ENCODE measurements around the gene CHD9. TPM values are rescaled to one million over a fixed set of nuclear protein-coding genes. Genes with fewer than 3 reads are reported as not detected.
A peak's percentile ranks its signal among the peaks of the same experiment; 100 is the strongest.

CHD9 gene
- total RNA-seq, 6 experiments from 2014 or later = 19.8 to 44.3 (median 30.2) TPM

GRCh38 chr16:53090286-53090590 is 35.4 kb downstream of the CHD9 start:
- no peaks in the 10 kb centered on the region for H3K27me3 ChIP-seq
- 19% methylated on average over 5 of the region's 5 CpGs for WGBS (ENCODE audit: insufficient coverage, low coverage, low lambda C conversion rate, missing lambda C conversion rate)
- ATAC-seq (no peak), DNase-seq (no peak)
- intact Hi-C loops (cut with DNase I) = no loop called here
- no peaks in the 10 kb centered on the region for H3K9me3 ChIP-seq
- no peaks in the 10 kb centered on the region for H3K36me3 ChIP-seq
- H3K4me1 ChIP-seq = peaks cover 0 to 72% (median 30%) of the 10 kb centered on the region in 4 donors
- H3K27ac ChIP-seq = peak overlapping the region; percentile 55 to 77 (median 65)
- H3K4me3 ChIP-seq = peak overlapping the region in 2 of 3 donors; percentile 3 to 39
- TF ChIP-seq POLR2A (IDR thresholded peaks at IDR 0.05) (no peak), CTCF (IDR thresholded peaks at IDR 0.05) (no peak)

- peak; percentile 83 to 96 (median 90) for DNase-seq
- H3K4me3 ChIP-seq = peak overlapping the region in 2 of 3 donors; percentile 3 to 39
- peak; percentile 73 to 89 (median 79) for ATAC-seq
- intact Hi-C loops (cut with DNase I) = no loop called here
- no peaks in the 10 kb centered on the region for H3K36me3 ChIP-seq
- 0% methylated on average over 1 of the region's 13 CpGs for WGBS (ENCODE audit: insufficient coverage, low coverage, low lambda C conversion rate, missing lambda C conversion rate)
- H3K27ac ChIP-seq = peak overlapping the region; percentile 55 to 77 (median 65)
- TF ChIP-seq CTCF (IDR thresholded peaks at IDR 0.05) = no peak
- peak; percentile 14 for TF ChIP-seq POLR2A (IDR thresholded peaks at IDR 0.05)
- H3K27me3 ChIP-seq = no peaks in the 10 kb centered on the region
- H3K4me1 ChIP-seq = peaks cover 0 to 66% (median 27%) of the 10 kb centered on the region in 4 donors
- no peaks in the 10 kb centered on the region for H3K9me3 ChIP-seq
Measured at GRCh38 chr16:53090591-53091411, 36.0 kb downstream of the CHD9 start.

- no peaks in the 10 kb centered on the region for H3K27me3 ChIP-seq
- intact Hi-C loops (cut with DNase I) = no loop called here
- no peaks in the 10 kb centered on the region for H3K36me3 ChIP-seq
- peak in 1 of 4 donors; percentile 4 for ATAC-seq
- no peak for DNase-seq
- WGBS (ENCODE audit: insufficient coverage, low coverage, low lambda C conversion rate, missing lambda C conversion rate) = 67% methylated on average over 7 of the region's 7 CpGs
- H3K27ac ChIP-seq = peak overlapping the region; percentile 55 to 77 (median 65)
- no peak for TF ChIP-seq POLR2A (IDR thresholded peaks at IDR 0.05)
- no peak for TF ChIP-seq CTCF (IDR thresholded peaks at IDR 0.05)
- peaks cover 0 to 58% (median 23%) of the 10 kb centered on the region in 4 donors for H3K4me1 ChIP-seq
- H3K9me3 ChIP-seq = no peaks in the 10 kb centered on the region
- H3K4me3 ChIP-seq = peak overlapping the region in 2 of 3 donors; percentile 3 to 39
Measured at GRCh38 chr16:53091466-53092211, 36.8 kb downstream of the CHD9 start.

- H3K36me3 ChIP-seq = no peaks in the 10 kb centered on the region
- 94% methylated on average over 2 of the region's 2 CpGs for WGBS (ENCODE audit: insufficient coverage, low coverage, low lambda C conversion rate, missing lambda C conversion rate)
- H3K27me3 ChIP-seq = no peaks in the 10 kb centered on the region
- H3K4me1 ChIP-seq = peaks cover 0 to 55% (median 23%) of the 10 kb centered on the region in 4 donors
- no peak overlapping the region for H3K4me3 ChIP-seq
- TF ChIP-seq POLR2A (IDR thresholded peaks at IDR 0.05) = no peak
- TF ChIP-seq CTCF (IDR thresholded peaks at IDR 0.05) = no peak
- no peak for DNase-seq
- H3K9me3 ChIP-seq = no peaks in the 10 kb centered on the region
- ATAC-seq = no peak
- H3K27ac ChIP-seq = no peak overlapping the region
- intact Hi-C loops (cut with DNase I) = no loop called here
Measured at GRCh38 chr16:53092284-53092683, 37.5 kb downstream of the CHD9 start.
